C4-2B (cell line): Measurements from ENCODE around the gene ABCA8.
"Not testable (repeated sequence)": the region's sequence is repeated elsewhere in the genome, so short reads cannot be mapped to it uniquely, and the experiment has no call there.

Source experiments
- H3K27ac ChIP-seq: fragments of 450-650 bp; 2 replicates; pipeline ENCODE4 v1.5.1; 2017
- ZFX ChIP-seq: fragments of 450-650 bp; IDR thresholded peaks from 2 replicates; pipeline ENCODE4 v1.6.1; 2017
- TF ChIP-seq, protein P1 (sequence below): fragments of 450-650 bp; conservative IDR thresholded peaks from 2 replicates; pipeline ENCODE4 v1.5.1; 2017; ENCODE audit warnings: mild to moderate bottlenecking

ABCA8 gene

GRCh38 chr17:68832109-68832802 lies 122.9 kb downstream of the ABCA8 start:
- no peak for TF ChIP-seq ZFX
- TF ChIP-seq, protein P1, sequence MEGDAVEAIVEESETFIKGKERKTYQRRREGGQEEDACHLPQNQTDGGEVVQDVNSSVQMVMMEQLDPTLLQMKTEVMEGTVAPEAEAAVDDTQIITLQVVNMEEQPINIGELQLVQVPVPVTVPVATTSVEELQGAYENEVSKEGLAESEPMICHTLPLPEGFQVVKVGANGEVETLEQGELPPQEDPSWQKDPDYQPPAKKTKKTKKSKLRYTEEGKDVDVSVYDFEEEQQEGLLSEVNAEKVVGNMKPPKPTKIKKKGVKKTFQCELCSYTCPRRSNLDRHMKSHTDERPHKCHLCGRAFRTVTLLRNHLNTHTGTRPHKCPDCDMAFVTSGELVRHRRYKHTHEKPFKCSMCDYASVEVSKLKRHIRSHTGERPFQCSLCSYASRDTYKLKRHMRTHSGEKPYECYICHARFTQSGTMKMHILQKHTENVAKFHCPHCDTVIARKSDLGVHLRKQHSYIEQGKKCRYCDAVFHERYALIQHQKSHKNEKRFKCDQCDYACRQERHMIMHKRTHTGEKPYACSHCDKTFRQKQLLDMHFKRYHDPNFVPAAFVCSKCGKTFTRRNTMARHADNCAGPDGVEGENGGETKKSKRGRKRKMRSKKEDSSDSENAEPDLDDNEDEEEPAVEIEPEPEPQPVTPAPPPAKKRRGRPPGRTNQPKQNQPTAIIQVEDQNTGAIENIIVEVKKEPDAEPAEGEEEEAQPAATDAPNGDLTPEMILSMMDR: no peak
- H3K27ac ChIP-seq: no peak overlapping the region

DNA sequence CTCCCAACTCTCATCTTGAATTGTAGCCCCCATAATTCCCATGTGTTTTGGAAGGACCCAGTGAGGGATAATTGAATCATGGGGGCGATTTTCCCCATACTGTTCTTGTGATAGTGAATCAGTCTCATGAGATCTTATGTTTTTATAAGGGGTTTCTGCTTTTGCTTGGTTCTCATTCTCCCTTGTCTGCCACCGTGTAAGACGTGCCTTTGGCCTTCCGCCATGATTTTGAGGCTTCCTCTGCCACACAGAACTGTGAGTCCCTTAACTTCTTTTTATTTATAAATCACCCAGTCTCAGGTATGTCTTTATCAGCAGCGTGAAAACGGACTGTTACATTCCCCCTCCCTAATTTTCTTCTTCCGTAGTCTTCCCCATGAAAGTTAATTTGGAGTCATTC lies 124.0 kb downstream of the ABCA8 start:
- no peak overlapping the region for H3K27ac ChIP-seq
- TF ChIP-seq, protein P1: no peak
- no peak for TF ChIP-seq ZFX

DNA sequence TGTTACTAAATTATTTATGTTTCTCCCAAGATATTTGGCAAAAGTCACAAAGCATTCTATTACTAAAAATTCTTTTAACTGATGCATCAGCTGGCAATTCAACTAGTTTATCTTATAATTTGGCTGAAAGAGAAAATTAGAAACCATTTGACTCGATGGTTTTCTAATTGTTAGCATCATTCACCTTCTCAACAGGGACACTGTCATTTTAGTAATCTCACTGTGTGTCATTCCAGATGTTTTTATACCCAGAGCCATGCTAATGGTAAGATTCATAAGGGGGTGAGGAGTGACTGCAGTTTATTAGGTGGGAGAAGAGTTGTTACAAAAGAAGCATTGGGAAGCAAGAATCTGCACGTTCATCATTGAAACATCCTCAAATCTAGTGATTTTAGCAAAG lies 124.9 kb downstream of the ABCA8 start:
- TF ChIP-seq ZFX: no peak
- TF ChIP-seq, protein P1: no peak
- H3K27ac ChIP-seq: no peak overlapping the region

DNA sequence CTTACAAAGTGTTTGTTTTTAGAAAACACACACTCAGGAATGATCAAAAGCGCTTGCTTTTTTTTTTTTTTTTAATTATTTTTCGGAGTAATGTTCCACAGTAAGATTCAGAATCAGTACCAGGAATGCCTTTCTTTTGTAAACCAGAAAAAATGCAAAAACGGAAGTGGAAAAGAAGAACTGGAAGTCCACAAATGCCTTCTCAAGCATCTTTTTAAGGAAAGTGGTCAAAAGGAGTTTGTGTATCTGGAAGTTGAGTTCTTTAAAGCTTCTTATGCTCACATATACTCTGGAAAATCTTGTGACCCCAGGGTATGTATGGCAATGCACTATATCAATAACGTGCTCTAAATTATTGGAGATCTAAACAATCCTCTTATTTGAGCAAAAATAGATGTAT lies 126.0 kb downstream of the ABCA8 start:
- no peak overlapping the region for H3K27ac ChIP-seq
- TF ChIP-seq, protein P1: no peak
- TF ChIP-seq ZFX: no peak

- TF ChIP-seq ZFX: no peak
- TF ChIP-seq, protein P1: no peak
- no peak overlapping the region for H3K27ac ChIP-seq
Observed at GRCh38 chr17:68824707-68825106, 130.5 kb downstream of the ABCA8 start.

DNA sequence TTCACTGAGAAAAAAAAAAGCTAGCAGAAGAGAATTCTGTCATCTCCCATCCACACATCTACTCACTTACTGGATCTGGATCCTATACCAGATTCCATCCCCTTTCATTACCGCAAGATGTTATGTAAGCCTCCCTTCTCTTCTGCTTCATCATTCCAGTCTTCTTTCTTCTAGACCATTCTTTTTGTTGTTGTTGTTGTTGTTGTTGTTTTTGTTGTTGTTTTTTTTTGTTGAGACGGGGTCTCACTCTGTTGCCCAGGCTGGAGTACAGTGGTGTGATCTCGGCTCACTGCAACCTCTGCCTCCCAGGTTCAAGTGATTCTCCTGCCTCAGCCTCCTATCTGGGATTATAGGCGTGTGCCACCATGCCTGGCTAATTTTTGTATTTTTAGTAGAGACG lies 131.0 kb downstream of the ABCA8 start:
- not testable (repeated sequence) for H3K27ac ChIP-seq

DNA sequence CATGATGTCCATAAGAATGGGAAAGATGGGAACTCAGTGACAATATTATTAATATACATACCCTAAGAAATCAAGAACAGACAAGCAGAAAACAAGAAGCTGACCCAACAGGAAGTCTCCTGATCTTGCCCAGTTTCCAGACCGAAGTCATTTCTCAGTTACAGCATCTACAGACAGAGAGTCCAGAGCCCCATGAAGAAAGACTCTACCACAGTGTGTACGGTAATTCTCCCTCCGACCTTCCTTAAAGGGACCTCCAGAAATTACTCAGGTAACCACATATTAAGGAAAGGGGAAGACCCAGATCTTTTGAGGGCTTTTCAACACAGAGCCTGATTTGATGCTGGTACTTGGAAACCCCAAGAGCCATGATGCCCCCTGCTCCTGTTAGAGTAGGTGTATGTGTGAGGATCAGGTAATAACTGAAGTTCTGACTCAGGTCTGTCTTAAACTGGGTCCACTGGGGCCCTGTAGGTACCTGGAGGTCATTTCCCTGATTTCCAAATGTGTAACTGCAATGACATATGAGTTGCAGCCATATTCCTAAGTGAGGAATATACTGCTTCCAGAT lies 132.4 kb downstream of the ABCA8 start:
- no peak for TF ChIP-seq ZFX
- TF ChIP-seq, protein P1: no peak
- H3K27ac ChIP-seq: no peak overlapping the region
